CD14-positive monocyte (primary cell): Measurements from ENCODE around the gene DLGAP3. TPM values are rescaled to one million over a fixed set of nuclear protein-coding genes. Genes with fewer than 3 reads are reported as not detected.

Source experiments
- DNase-seq, 3 donors: peaks; one replicate each; pipeline ENCODE4 v3.0.0-alpha.2; 2011 to 2022
- H2AFZ ChIP-seq: 2 replicates; pipeline ENCODE4 v1.6.0; 2012; ENCODE audit warnings: mild to moderate bottlenecking, low read depth, low read length, inconsistent platforms; ENCODE audit not compliant: insufficient read depth, poor library complexity, severe bottlenecking
- H3K27ac ChIP-seq, 2 donors: 1 replicate in 1 of 2; 2 replicates in 1 of 2; pipeline ENCODE4 v1.5.1; 2012 to 2013; ENCODE audit warnings: low read length in 2 of 2, control low read depth in 1 of 2, inconsistent platforms in 1 of 2, low read depth in 1 of 2, mild to moderate bottlenecking in 1 of 2
- H3K27me3 ChIP-seq, 2 donors: one replicate each; pipeline versions ENCODE4 v1.6.0 to v1.6.1; 2011 to 2013; ENCODE audit warnings: low read length in 2 of 2; ENCODE audit not compliant: control insufficient read depth in 2 of 2, insufficient read depth in 2 of 2
- H3K36me3 ChIP-seq, 2 donors: replicated peaks in 1 of 2; 1 replicate in 1 of 2; 2 replicates in 1 of 2; pipeline versions ENCODE4 v1.5.1 to v1.6.1; 2012 to 2013; ENCODE audit warnings: low read length in 2 of 2, control low read depth in 1 of 2, inconsistent platforms in 1 of 2, mild to moderate bottlenecking in 1 of 2; ENCODE audit not compliant: insufficient read depth in 2 of 2, control insufficient read depth in 1 of 2
- H3K4me1 ChIP-seq, 2 donors: 1 replicate in 1 of 2; 2 replicates in 1 of 2; pipeline versions ENCODE4 v1.5.1 to v1.6.1; 2012 to 2013; ENCODE audit warnings: low read length in 2 of 2, control low read depth in 1 of 2, inconsistent platforms in 1 of 2, mild to moderate bottlenecking in 1 of 2, moderate library complexity in 1 of 2; ENCODE audit not compliant: insufficient read depth in 2 of 2, control insufficient read depth in 1 of 2
- H3K4me2 ChIP-seq: replicated peaks from 2 replicates; pipeline ENCODE3; 2012; ENCODE audit warnings: low read length, moderate library complexity, mild to moderate bottlenecking; ENCODE audit not compliant: poor library complexity, severe bottlenecking; ENCODE audit errors: extremely low read depth
- H3K4me3 ChIP-seq, 3 experiments: fragments of 200-600 bp in 1 of 3; sonication (generic) in 1 of 3; replicated peaks in 1 of 3; 1 replicate in 2 of 3; 2 replicates in 1 of 3; pipeline ENCODE4 v1.5.1; 2011 to 2013; ENCODE audit warnings: low read length in 3 of 3, mild to moderate bottlenecking in 3 of 3, control low read depth in 2 of 3, low read depth in 2 of 3, inconsistent platforms in 1 of 3, moderate library complexity in 1 of 3
- H3K79me2 ChIP-seq: 2 replicates; pipeline ENCODE4 v1.6.0; 2012; ENCODE audit warnings: mild to moderate bottlenecking, control low read depth, inconsistent platforms, low read length, moderate library complexity; ENCODE audit not compliant: insufficient read depth
- H3K9ac ChIP-seq: 2 replicates; pipeline ENCODE4 v1.6.0; 2017; ENCODE audit warnings: low read length, mild to moderate bottlenecking; ENCODE audit not compliant: insufficient read depth, poor library complexity, severe bottlenecking
- H3K9me3 ChIP-seq, 2 donors: replicated peaks in 1 of 2; 1 replicate in 1 of 2; 2 replicates in 1 of 2; pipeline versions ENCODE4 v1.5.1 to v1.6.1; 2012 to 2013; ENCODE audit warnings: low read length in 2 of 2, control low read depth in 1 of 2; ENCODE audit not compliant: control insufficient read depth in 1 of 2, insufficient read depth in 1 of 2
- H4K20me1 ChIP-seq: 2 replicates; pipeline ENCODE4 v1.6.0; 2012; ENCODE audit warnings: mild to moderate bottlenecking, low read length, control low read depth, moderate library complexity; ENCODE audit not compliant: insufficient read depth
- H3K27ac Mint-ChIP-seq, 7 donors: one replicate each; pipeline ENCODE4 v1.8.0; 2020; ENCODE audit warnings: mild to moderate bottlenecking in 7 of 7, mixed read lengths in 7 of 7, moderate library complexity in 6 of 7, inconsistent platforms in 2 of 7
- H3K27me3 Mint-ChIP-seq, 3 donors: one replicate each; pipeline ENCODE4 v1.8.0; 2021 to 2022; ENCODE audit warnings: low read depth in 3 of 3, mild to moderate bottlenecking in 3 of 3, mixed read lengths in 3 of 3, moderate library complexity in 3 of 3, inconsistent platforms in 1 of 3
- H3K36me3 Mint-ChIP-seq, 2 donors: one replicate each; pipeline ENCODE4 v1.8.0; 2020; ENCODE audit warnings: mixed read lengths in 2 of 2, inconsistent platforms in 1 of 2, mild to moderate bottlenecking in 1 of 2
- H3K4me1 Mint-ChIP-seq: one replicate; pipeline ENCODE4 v1.8.0; 2020; ENCODE audit warnings: mild to moderate bottlenecking, mixed read lengths
- H3K4me3 Mint-ChIP-seq, 2 donors: one replicate each; pipeline ENCODE4 v1.8.0; 2020; ENCODE audit warnings: mild to moderate bottlenecking in 2 of 2, mixed read lengths in 2 of 2, moderate library complexity in 1 of 2
- H3K9me3 Mint-ChIP-seq, 7 donors: one replicate each; pipeline ENCODE4 v1.8.0; 2020 to 2022; ENCODE audit warnings: mixed read lengths in 7 of 7, mild to moderate bottlenecking in 6 of 7, moderate library complexity in 6 of 7, inconsistent platforms in 2 of 7
- CTCF ChIP-seq: fragments of 200-600 bp; IDR thresholded peaks from one replicate; pipeline ENCODE4 v1.8.0; 2022; ENCODE audit warnings: antibody characterized with exemption, mild to moderate bottlenecking
- WGBS: methylation state at CpG from one replicate; pipeline ENCODE4 v1.1.5; 2013; ENCODE audit warnings: missing lambda C conversion rate; ENCODE audit not compliant: insufficient coverage; 5-methylcytosine and 5-hydroxymethylcytosine counted together
- intact Hi-C, 2 donors: fragments of 100-400 bp; cut with micrococcal nuclease; formaldehyde crosslinking; loops; one replicate each; pipeline versions ENCODE4 v1.15.0 to v1.15.1; 2023
- polyA plus RNA-seq, 3 donors: library from polyadenylated mRNA; depleted of rRNA in 1 of 3; unstranded in 2 of 3; stranded (reverse) in 1 of 3; fragments of 300-500 nt in 2 of 3; fragments of >200 nt in 1 of 3; fragmentation: Illumina TruSeq in 2 of 3; gene quantifications; 1 replicate in 2 of 3; 2 replicates in 1 of 3; pipeline ENCODE4 v1.2.3, GENCODE V29; 2012 to 2021

DLGAP3 gene
- polyA plus RNA-seq, 3 donors: 0.10 to 0.56 (median 0.16) TPM

- no peaks in the 10 kb centered on the region for H3K27me3 ChIP-seq
- Mint-ChIP-seq H3K4me3 (no peak overlapping the region), H3K4me1 (peaks cover 2% of the 10 kb centered on the region), H3K27me3 (peaks cover 4 to 5% (median 4%) of the 10 kb centered on the region in 3 donors), H3K9me3 (peaks cover 2 to 14% (median 8%) of the 10 kb centered on the region in 7 donors), H3K27ac (no peak overlapping the region), H3K36me3 (peaks cover 3 to 12% of the 10 kb centered on the region in 2 donors)
- no peaks in the 10 kb centered on the region for H4K20me1 ChIP-seq
- no peak overlapping the region for H3K27ac ChIP-seq
- no peak for DNase-seq
- H3K4me3 ChIP-seq: no peak overlapping the region
- no peaks in the 10 kb centered on the region for H3K36me3 ChIP-seq
- H3K4me2 ChIP-seq: no peak overlapping the region
- no peak for TF ChIP-seq CTCF
- H2AFZ ChIP-seq: no peak overlapping the region
- WGBS: 92% methylated on average over 2 of the region's 3 CpGs
- intact Hi-C loops: no loop called here
- H3K9ac ChIP-seq: no peak overlapping the region
- no peaks in the 10 kb centered on the region for H3K4me1 ChIP-seq
- no peaks in the 10 kb centered on the region for H3K79me2 ChIP-seq
- H3K9me3 ChIP-seq: peaks cover 4% of the 10 kb centered on the region in 2 donors
Observed at GRCh38 chr1:34973326-34973725, 43.9 kb upstream of the DLGAP3 start.

- Histone ChIP-seq H3K4me3 (no peak overlapping the region), H3K27ac (no peak overlapping the region), H3K36me3 (no peaks in the 10 kb centered on the region), H3K9me3 (peaks cover 4% of the 10 kb centered on the region in 2 donors), H2AFZ (no peak overlapping the region), H3K79me2 (no peaks in the 10 kb centered on the region), H3K27me3 (no peaks in the 10 kb centered on the region), H3K4me1 (no peaks in the 10 kb centered on the region), H4K20me1 (no peaks in the 10 kb centered on the region), H3K9ac (no peak overlapping the region), H3K4me2 (no peak overlapping the region)
- Mint-ChIP-seq H3K36me3 (no peaks in the 10 kb centered on the region), H3K27ac (no peak overlapping the region), H3K27me3 (peaks cover 4 to 6% (median 5%) of the 10 kb centered on the region in 3 donors), H3K4me1 (peaks cover under 1% of the 10 kb centered on the region), H3K4me3 (no peak overlapping the region), H3K9me3 (peaks cover 0 to 16% (median 9%) of the 10 kb centered on the region in 7 donors)
- TF ChIP-seq CTCF: no peak
- DNase-seq: no peak
- WGBS: 93% methylated on average over 5 of the region's 5 CpGs
- intact Hi-C loops: no loop called here
Observed at GRCh38 chr1:34970829-34971228, 41.4 kb upstream of the DLGAP3 start.
